GM12878 (cell line): ENCODE measurements around the gene ADAMTS2.

ENCODE experiments used
- CEBPB ChIP-seq, 2 experiments: fragments of 150-350 bp in 1 of 2; IDR thresholded peaks; 2 replicates each; pipeline ENCODE4 v1.6.1; 2012 to 2014; ENCODE audit warnings: low read depth in 2 of 2, low read length in 2 of 2, borderline replicate concordance in 1 of 2, inconsistent platforms in 1 of 2
- EZH2 ChIP-seq: IDR thresholded peaks from 2 replicates; pipeline ENCODE4 v1.6.1; 2012; ENCODE audit warnings: low read depth, mild to moderate bottlenecking, control low read depth, inconsistent platforms, low read length, borderline replicate concordance; ENCODE audit not compliant: control insufficient read depth
- MXI1 ChIP-seq: fragments of 150-350 bp; IDR thresholded peaks from 2 replicates; pipeline ENCODE4 v1.6.1; 2011; ENCODE audit warnings: low read depth, mild to moderate bottlenecking, inconsistent platforms, low read length, improper control_type of control experiment
- POLR2A ChIP-seq: IDR thresholded peaks from 2 replicates; pipeline ENCODE4 v1.6.1; 2011; ENCODE audit warnings: low read depth, mild to moderate bottlenecking, low read length
- POLR2AphosphoS5 ChIP-seq: IDR thresholded peaks from 2 replicates; pipeline ENCODE4 v1.6.1; 2011; ENCODE audit warnings: mild to moderate bottlenecking, low read length, inconsistent platforms
- POU2F2 ChIP-seq: IDR thresholded peaks from 3 replicates; pipeline ENCODE4 v1.6.1; 2011; ENCODE audit warnings: low read depth, mild to moderate bottlenecking, low read length, borderline replicate concordance
- RAD21 ChIP-seq: IDR thresholded peaks from 2 replicates; pipeline ENCODE4 v1.6.1; 2011; ENCODE audit warnings: mild to moderate bottlenecking, low read depth, low read length, moderate library complexity; ENCODE audit not compliant: insufficient read depth
- TAF1 ChIP-seq: IDR thresholded peaks from 2 replicates; pipeline ENCODE4 v1.6.1; 2011; ENCODE audit warnings: mild to moderate bottlenecking, low read depth, low read length, borderline replicate concordance
- ZBED1 ChIP-seq: IDR thresholded peaks from 2 replicates; pipeline ENCODE4 v1.6.1; 2016; ENCODE audit warnings: borderline replicate concordance
- TF ChIP-seq, protein P1 (sequence below), 3 experiments: IDR thresholded peaks in 2 of 3; conservative IDR thresholded peaks in 1 of 3; 2 replicates each; pipeline ENCODE4 v1.5.1; 2011; ENCODE audit warnings: low read depth in 3 of 3, low read length in 3 of 3, mild to moderate bottlenecking in 3 of 3, control low read depth in 2 of 3, moderate library complexity in 2 of 3, inconsistent platforms in 1 of 3, mixed read lengths in 1 of 3; ENCODE audit not compliant: control insufficient read depth in 2 of 3, insufficient read depth in 1 of 3; ENCODE audit errors: extremely low read depth in 1 of 3
- TF ChIP-seq, protein P2 (sequence below): IDR thresholded peaks from 2 replicates; pipeline ENCODE4 v1.6.1; 2012; ENCODE audit warnings: low read length, inconsistent platforms
- TF ChIP-seq, protein P3 (sequence below): IDR thresholded peaks from 2 replicates; pipeline ENCODE4 v1.6.1; 2012; ENCODE audit warnings: mild to moderate bottlenecking, low read depth, low read length

DNA sequence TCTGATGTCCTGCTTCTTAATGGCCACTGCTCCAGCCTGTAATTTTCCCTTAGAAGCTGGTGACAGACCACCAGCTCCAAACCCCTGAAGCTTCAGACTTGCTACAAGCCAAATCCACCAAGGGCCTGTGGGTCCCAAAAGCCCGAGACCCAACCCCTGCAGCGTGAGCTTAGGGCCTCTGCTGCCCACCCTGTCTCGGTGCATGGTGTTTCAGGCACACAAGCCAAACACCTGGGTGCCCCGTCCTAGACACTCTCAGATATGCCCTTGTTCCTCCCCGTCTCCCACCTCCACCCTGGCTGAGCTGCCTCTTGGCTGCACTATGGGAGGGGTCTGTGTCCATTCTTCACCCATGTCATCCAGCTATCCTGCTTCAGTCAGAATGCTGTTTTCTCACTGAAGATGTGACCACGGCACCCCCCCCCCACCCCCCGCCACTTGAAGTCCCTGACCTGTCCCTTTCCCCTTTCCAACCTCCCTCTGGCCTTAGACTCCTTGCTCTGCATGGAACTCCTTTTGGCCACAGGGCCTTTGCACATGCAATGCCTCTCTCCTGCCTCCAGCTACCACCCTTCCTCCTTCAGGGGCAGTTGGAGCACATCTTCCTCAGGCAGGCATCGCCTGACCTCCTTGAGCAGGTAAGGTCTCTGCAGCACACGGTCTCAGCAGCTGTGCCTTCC, 229.3 kb downstream of the ADAMTS2 start:
- no peak for TF ChIP-seq POLR2AphosphoS5
- TF ChIP-seq, protein P1, sequence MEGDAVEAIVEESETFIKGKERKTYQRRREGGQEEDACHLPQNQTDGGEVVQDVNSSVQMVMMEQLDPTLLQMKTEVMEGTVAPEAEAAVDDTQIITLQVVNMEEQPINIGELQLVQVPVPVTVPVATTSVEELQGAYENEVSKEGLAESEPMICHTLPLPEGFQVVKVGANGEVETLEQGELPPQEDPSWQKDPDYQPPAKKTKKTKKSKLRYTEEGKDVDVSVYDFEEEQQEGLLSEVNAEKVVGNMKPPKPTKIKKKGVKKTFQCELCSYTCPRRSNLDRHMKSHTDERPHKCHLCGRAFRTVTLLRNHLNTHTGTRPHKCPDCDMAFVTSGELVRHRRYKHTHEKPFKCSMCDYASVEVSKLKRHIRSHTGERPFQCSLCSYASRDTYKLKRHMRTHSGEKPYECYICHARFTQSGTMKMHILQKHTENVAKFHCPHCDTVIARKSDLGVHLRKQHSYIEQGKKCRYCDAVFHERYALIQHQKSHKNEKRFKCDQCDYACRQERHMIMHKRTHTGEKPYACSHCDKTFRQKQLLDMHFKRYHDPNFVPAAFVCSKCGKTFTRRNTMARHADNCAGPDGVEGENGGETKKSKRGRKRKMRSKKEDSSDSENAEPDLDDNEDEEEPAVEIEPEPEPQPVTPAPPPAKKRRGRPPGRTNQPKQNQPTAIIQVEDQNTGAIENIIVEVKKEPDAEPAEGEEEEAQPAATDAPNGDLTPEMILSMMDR (IDR thresholded peaks at IDR 0.05 in 2 of 3, conservative IDR thresholded peaks at IDR 0.05 in 1 of 3; ENCODE audit: control insufficient read depth in 2 of 3, extremely low read depth in 1 of 3, insufficient read depth in 1 of 3, low read depth in 3 of 3, low read length in 3 of 3), result no peak
- no peak for TF ChIP-seq EZH2
- TF ChIP-seq, protein P2, sequence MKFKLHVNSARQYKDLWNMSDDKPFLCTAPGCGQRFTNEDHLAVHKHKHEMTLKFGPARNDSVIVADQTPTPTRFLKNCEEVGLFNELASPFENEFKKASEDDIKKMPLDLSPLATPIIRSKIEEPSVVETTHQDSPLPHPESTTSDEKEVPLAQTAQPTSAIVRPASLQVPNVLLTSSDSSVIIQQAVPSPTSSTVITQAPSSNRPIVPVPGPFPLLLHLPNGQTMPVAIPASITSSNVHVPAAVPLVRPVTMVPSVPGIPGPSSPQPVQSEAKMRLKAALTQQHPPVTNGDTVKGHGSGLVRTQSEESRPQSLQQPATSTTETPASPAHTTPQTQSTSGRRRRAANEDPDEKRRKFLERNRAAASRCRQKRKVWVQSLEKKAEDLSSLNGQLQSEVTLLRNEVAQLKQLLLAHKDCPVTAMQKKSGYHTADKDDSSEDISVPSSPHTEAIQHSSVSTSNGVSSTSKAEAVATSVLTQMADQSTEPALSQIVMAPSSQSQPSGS, result no peak
- no peak for TF ChIP-seq POLR2A
- TF ChIP-seq ZBED1, result no peak
- TF ChIP-seq POU2F2, result no peak
- TF ChIP-seq TAF1, result no peak
- no peak for TF ChIP-seq CEBPB (IDR thresholded peaks at IDR 0.05; ENCODE audit: borderline replicate concordance in 1 of 2, low read depth in 2 of 2, low read length in 2 of 2)
- TF ChIP-seq RAD21, result no peak
- TF ChIP-seq MXI1, result no peak
- TF ChIP-seq, protein P3, sequence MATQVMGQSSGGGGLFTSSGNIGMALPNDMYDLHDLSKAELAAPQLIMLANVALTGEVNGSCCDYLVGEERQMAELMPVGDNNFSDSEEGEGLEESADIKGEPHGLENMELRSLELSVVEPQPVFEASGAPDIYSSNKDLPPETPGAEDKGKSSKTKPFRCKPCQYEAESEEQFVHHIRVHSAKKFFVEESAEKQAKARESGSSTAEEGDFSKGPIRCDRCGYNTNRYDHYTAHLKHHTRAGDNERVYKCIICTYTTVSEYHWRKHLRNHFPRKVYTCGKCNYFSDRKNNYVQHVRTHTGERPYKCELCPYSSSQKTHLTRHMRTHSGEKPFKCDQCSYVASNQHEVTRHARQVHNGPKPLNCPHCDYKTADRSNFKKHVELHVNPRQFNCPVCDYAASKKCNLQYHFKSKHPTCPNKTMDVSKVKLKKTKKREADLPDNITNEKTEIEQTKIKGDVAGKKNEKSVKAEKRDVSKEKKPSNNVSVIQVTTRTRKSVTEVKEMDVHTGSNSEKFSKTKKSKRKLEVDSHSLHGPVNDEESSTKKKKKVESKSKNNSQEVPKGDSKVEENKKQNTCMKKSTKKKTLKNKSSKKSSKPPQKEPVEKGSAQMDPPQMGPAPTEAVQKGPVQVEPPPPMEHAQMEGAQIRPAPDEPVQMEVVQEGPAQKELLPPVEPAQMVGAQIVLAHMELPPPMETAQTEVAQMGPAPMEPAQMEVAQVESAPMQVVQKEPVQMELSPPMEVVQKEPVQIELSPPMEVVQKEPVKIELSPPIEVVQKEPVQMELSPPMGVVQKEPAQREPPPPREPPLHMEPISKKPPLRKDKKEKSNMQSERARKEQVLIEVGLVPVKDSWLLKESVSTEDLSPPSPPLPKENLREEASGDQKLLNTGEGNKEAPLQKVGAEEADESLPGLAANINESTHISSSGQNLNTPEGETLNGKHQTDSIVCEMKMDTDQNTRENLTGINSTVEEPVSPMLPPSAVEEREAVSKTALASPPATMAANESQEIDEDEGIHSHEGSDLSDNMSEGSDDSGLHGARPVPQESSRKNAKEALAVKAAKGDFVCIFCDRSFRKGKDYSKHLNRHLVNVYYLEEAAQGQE, result no peak
